GM20431 (cell line): ENCODE measurements around the gene SLC39A11.
"Not testable (repeated sequence)": the region's sequence is repeated elsewhere in the genome, so short reads cannot be mapped to it uniquely, and the experiment has no call there.

Source experiments
- in situ Hi-C: fragments of 300-500 bp; cut with MseI, MboI; formaldehyde crosslinking; loops from one replicate; pipeline ENCODE4 v1.15.0; 2020; ENCODE audit warnings: low sequenced_read_pairs; ENCODE audit not compliant: unreplicated experiment

SLC39A11 gene

DNA sequence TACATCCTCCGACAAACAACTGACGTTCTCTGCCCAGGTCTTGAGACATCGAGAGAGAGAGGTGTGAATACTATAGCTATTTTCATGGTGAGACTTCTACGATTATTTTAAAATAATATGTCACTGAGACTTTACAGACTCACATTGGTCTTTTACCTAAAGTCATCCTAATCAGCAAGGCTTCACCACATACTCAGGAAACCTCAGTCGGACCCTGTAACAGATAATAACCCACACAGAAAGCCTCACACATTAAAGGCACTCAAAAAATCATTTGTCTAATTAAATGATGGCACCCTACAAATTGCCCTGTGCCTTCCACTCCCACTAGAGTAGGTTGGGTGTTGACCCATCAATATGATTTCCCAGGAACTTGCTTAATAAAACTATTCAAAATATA, 19.8 kb upstream of the SLC39A11 start:
- in situ Hi-C loops: no loop called here

- in situ Hi-C loops: no loop called here
Measured at GRCh38 chr17:73111386-73111785, 18.9 kb upstream of the SLC39A11 start.

- in situ Hi-C loops: no loop called here
Measured at GRCh38 chr17:73107191-73107590, 14.7 kb upstream of the SLC39A11 start.

- in situ Hi-C loops: no loop called here
Measured at GRCh38 chr17:73105431-73105830, 12.9 kb upstream of the SLC39A11 start.

DNA sequence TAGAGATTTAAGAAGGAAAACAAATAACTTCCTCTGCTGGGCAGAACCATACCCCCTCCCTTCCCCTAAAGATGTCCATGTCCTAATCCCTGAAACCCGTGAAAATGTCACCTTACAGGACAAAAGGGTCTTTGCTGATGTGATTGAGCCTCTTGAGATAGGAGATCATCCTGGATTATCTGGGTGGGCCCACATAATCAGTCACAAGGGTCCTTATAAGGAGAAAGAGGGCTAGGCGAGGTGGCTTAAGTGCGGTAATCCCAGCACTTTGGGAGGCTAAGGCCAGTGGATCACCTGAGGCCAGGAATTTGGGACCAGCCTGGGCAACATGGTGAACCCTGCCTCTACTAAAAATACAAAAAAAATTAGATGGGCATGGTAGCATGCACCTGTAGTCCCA, 12.0 kb upstream of the SLC39A11 start:
- in situ Hi-C loops: no loop called here

GRCh38 chr17:73103641-73104335, 11.3 kb upstream of the SLC39A11 start:
- in situ Hi-C loops: no loop called here

- in situ Hi-C loops: no loop called here
Measured at GRCh38 chr17:73101031-73101430, 8.5 kb upstream of the SLC39A11 start.

DNA sequence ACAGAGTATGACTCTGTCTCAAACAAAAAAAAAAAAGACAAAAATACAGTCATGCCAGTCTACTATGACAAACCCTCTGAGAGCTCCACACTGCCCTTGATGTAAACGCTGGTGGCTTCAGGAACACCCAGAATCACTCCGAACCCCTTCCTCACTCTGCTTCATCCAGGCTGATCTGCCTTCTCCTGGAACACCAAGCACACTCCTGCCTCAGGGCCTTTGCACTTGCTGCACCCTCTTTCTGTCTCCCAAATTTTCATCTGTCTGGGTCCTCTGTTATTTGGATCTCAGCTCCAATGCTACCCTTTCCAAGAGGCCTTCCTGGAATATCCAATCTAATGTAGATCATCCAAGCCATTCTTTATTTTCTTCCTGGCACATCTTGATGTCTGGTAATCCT, 7.9 kb upstream of the SLC39A11 start:
- in situ Hi-C loops: no loop called here

DNA sequence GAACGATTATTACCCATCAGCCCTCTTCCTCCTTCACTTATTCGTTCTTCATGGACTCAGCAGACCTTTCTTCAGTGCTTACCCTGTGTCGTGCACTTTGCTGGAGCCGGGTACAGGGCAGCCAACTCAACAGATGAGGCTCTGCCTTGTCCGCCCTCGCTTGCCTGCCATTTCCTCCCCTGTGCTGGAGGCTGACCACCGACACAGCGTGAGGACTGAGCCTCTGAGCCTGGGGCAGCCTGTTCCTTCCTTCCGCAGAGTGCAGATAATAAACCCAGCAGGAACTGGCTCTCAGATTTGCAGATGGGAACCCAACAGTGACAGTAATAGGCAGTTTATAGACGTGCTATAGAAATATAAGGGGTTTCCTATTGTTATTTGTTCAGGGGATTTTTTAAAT, 7.0 kb upstream of the SLC39A11 start:
- in situ Hi-C loops: no loop called here

DNA sequence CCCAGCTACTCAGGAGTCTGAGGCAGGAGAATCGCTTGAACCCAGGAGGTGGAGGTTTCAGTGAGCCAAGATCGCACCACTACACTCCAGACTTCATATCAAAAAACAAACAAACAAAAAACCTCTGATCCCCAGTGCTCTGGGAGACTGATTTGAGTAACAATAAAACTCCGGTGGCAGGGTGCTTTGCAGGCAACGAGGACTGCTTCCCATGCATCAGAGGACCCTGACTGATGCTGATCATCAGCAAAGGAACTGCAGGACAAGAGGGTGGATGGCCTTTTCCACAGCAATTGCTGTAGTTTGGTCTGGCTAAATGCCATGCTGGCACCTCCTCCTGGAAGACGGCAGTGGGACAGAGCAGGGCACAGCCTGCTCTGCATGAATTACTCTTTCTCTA, 6.4 kb upstream of the SLC39A11 start:
- in situ Hi-C loops: no loop called here

GRCh38 chr17:73097973-73098765, 5.7 kb upstream of the SLC39A11 start:
- in situ Hi-C loops: not testable (repeated sequence)

DNA sequence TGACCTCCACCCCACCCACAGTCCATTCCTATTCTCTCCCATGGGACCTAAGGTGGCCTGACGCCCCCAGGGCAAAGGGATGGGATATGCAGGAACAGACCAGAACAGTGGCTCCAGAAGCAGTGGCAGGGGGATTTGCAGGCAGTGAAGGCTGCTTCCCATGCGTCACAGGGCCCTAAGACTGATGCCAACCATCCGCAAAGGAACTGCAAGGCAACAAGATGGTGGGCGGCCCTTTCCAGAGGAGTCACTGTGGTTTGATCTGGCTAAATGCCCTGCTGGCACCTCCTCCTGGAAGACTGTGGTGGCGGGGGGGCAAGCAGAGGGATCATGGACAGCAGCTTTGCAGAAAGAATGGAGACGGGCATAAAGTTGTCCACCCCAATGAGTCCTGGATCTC, 4.4 kb upstream of the SLC39A11 start:
- in situ Hi-C loops: no loop called here

DNA sequence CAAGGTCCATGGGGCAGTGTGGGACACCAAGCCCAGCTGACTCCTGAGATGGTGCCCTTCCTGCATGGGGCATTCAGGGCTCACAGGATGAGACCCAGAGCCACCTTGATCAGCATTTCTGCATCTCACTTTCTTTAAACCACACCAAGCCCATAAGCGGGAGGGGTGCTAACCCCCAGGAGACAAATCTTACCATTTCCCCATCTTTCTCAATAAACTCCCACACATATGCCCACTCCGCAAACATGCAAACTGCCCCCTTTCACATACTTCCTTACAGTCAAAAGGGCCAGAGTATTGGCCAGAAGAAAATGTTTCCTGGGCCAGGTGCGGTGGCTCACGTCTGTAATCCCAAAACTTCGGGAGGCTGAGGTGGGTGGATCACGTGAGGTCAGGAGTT, 3.7 kb upstream of the SLC39A11 start:
- in situ Hi-C loops: no loop called here

GRCh38 chr17:73093286-73093685, 798 bp upstream of the SLC39A11 start:
- in situ Hi-C loops: no loop called here

DNA sequence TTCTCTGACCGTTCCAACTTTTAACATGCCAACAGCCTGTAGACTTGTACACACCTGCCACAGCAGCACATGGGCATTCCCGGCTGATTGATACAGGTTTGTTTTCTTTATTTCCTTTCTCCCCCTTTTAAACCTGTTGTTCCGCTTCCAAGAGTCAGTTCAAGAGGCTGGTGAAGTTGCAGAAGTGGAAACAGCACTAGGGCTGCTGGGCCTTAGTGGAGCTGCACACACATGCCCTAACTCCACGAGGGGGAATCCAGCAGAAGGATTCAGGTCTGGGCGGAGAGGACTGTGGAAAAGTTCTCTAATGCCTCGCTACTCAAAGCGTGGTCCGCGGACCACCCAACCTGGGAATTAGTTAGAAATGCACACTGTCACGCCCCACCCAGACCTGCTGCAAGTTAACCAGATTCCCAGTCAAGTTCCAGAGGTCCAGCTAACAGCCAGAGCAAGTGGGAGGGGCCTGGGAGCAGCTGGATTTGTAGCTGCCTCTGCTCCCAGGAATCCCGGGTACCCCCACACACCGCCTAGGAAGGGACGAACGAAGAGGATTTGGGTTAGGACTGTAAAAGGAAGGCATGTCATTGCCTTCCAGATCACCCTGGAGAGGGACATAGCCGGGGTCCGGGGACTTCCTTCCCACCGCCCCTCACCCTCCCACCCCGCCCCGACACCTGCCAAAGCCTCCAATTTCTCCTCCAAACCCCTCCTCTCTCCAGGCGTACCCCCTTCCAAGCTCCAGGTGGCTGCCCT, 542 bp downstream of the SLC39A11 start:
- in situ Hi-C loops: no loop called here

GRCh38 chr17:73091410-73091769, 1.1 kb downstream of the SLC39A11 start:
- in situ Hi-C loops: no loop called here

- in situ Hi-C loops: no loop called here
Measured at GRCh38 chr17:73090396-73091202, 1.9 kb downstream of the SLC39A11 start.

GRCh38 chr17:73089322-73090317, 2.9 kb downstream of the SLC39A11 start:
- in situ Hi-C loops: no loop called here

DNA sequence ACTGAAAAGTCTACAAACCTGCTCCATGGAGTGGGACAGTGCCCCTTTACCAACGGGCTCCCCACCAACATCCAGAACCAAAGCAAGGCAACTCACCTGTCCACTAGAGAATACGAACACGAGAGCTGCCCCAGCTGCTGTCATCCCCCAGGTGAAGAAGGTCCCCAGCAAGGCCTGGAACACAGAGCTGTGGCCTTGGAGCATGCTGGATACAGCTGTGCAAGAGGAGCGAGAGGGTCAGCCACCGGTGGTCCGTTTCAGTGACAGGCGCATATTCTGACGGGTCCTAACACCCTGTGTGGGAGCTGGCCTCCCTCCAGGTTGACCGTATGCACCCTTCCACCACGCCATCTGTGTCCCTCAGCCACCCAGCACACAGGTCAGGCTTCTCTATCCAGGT, 3.9 kb downstream of the SLC39A11 start:
- in situ Hi-C loops: no loop called here
